Activated gamma-delta T cell treated with anti-CD3 and anti-CD28 coated beads, Interleukin-2, amount 50 U/mL, for 16 hours (primary cell): Measurements from ENCODE around the gene CORO2B.

Source experiments
- DNase-seq: peaks from one replicate; pipeline ENCODE4 v3.0.0-alpha.2; 2020; ENCODE audit warnings: low read depth

Gene CORO2B

DNA sequence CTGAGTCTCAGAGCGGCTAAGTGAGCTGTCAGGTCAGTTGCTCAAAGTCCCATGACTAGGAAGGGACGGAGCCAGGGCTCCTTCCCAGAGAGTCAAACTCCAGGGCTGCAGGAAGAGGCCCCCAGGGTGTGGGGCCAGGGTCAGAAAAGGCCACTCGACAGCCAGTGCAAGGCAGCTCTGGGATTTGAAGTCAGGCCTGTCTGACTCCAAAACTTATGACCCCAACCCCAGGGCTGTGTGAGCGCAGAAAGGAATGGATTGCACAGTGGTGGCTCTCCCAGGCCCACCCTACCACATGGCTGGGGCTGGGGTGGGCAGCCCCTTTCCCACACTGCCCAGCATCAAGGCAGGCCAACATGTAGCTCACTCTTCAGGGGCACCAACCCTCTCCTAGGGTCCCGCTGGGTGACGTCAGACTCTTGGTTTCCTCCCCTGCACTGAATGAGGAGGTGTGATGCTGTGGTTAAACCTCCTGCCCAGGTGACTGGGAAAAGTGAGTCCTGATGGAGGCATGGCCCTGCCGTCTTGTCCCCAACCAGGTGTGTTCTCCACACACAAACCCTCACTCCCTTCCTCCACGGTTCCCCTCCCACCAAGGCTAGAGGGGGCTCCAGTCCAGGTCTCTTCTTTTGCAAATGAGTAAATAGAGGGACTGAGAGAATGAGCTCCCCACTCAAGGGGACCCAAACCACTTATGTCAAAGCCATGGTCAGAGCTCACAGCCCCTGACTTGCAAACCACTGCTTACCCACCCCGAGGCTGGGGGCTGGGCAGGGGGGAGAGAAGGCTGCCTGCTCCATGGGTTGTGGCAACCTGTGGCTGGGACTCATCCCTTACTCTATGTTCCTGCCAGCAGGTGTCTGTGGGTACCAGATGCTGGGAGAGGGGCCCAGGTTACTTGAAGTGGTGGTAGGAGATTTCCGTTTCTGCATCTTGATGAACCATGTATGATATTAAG lies 23.8 kb upstream of the CORO2B start:
- no peak for DNase-seq

DNA sequence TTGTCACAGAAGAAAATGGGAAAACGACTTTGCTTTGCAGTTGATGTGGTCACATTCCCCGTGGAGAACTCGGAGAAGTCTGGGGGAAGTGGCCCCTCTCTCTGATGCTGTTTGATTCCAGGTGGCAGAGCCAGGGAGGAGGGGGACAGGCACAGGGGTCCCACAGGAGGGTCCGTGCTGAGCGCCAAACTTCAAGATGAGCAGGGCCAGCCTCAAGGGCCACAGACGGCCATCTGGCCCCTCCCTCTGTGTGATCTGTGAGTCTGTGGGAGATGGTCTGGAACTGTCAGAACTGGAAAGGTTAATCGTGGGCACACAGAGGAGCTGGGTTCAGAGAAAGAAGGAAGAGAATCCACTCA lies 23.1 kb upstream of the CORO2B start:
- DNase-seq = no peak

DNA sequence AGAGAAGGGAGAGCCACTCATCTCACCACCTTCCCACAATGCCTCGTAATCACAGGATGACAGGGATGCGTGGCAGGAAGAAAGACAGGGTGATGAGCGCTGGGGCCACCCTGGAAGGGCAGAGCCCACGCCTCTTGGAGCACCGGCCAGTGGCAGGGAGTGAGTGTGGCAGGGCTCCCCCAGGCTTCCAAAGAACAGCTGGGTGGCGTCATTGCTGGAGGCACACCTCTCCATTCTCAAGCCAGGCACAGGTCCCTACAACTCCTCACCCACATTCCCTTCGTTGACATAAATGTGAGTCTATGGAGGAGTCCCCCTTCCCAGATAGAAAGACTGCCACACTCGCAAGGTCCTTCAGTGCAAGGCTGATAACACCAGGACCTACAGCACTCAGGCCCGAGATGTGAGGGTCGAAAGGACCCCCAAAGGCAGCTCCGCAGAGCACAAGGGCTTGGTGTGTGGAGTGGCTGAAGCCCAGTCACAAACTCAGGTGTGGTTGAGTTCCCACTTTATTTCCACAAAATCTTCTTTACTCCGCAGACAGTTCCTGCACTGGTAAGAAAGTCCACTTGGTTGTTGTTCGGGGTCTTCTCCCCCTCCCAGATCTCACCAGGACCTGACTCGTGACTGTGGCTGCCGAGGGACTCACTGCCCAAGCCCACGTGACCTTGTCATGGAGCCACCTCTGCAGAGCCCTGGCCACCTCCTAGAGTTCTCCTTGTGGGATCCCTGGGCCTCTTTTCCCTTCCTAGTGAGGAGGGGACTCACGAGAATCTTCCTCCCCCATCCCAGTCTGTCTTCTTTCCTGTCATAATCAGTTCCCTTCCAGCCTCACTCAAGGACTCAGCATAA lies 22.4 kb upstream of the CORO2B start:
- DNase-seq = no peak

- no peak for DNase-seq
Observed at GRCh38 chr15:68557469-68558317, 21.1 kb upstream of the CORO2B start.

- DNase-seq = no peak
Observed at GRCh38 chr15:68558318-68559305, 20.2 kb upstream of the CORO2B start.

DNA sequence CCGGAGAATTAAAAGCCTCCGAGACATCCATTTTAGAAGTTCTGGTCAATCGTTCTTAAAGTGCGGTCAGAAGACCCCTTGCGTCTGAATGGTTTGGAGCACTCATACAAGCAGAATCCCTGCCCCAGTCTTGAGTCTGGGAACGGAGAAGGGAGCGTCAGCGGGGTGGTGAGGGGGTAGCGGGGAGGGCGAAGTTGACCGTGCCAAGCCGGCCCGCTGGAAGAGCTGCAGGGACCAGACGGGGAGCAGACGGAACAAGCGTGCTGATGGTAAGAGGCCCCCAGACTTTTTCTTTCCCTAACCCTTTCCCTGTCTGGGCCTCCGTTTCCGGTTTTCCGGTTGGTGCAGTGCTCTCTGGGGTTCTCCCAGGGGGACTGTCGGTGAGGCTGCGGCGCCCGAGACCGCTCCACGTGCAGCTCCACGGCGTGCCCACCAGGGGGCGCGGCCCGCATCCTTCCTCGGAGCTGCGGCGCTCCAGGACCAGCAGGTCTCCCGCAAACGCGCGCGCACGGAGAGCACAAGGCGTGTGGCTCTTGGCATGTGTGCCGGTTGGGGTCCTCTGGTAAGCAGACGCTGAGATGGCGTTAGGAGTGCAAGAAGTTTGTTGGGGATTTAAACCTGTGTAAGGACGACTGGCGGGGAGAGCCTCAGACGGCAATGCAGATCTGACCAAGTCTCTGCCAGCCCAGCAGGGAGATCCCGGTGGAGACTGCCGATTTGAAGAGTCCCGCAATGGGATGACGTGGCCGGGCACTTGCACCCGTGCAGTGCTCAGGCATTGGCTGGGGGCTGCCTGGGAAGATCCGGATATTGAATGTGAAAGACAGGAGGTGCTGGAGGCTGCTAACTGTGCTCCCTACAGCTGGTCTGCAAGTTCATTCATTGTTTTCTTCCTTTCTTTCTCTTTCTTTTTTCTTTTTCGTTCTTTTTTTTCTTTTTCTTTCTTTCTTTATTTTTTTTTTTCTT lies 19.2 kb upstream of the CORO2B start:
- peak; percentile 51 for DNase-seq

DNA sequence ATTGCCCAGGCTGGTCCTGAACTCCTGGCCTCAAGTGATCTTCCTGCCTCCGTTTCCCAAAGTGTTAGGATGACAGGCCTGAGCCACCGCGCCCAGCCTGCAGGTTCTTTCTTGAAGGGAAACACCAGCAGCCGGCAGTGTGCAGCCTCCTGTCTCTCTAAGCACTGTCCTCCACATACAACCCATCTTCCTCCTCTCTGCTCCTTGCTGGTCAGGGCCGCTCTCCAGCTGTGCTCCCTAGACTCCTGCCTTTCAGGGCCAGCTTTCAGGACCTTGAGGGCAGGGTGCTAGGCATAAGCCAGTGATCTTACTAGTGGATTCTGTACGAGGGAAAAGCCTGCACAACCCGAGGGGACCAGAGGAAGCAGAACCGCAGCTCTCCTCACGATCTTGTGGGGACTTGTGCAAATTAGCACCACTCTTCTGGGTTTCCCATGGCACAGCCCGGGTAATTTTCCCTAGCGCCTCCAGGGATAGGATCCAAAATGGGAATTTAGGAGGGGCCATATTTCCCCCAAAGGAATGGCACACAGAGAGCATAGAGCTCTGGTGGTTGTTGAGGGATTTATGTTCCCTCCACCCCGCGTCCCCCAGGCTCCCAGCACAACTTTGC lies 18.2 kb upstream of the CORO2B start:
- DNase-seq = no peak

DNA sequence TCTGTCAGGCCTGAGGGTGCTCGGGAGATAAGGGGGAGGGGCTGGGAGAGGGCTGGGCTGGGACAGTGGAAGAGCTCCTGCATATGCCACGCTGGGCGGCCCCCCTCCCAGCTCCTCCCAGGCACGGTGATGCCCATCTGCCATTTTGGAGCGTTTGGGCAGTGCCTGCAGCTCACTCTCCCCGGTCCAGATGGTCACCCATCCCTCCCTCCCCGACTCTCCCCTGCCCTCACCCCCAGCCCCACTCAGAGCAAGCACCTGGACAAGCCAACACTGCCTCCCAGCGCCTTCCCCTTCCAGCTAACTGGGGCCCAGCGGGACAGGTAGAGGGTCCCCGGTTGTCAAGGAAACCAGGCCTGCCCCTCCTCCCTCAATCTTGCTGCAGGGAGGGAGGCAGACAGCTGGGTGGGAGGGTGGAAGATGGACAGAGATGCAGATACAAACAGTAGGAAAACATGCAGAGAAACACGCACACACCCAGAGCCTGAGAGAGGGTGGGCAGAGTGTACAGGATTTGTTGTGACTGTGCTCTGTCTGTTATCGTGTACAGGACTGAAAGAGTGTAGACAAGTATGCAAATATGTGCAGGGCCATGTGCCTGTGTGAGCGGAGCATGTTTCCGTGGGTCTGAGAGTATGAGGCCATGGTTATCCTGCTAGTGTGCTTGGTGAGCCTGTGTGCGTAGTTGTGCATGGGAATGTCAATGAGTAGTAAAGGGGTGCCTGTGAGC lies 17.5 kb upstream of the CORO2B start:
- no peak for DNase-seq

DNA sequence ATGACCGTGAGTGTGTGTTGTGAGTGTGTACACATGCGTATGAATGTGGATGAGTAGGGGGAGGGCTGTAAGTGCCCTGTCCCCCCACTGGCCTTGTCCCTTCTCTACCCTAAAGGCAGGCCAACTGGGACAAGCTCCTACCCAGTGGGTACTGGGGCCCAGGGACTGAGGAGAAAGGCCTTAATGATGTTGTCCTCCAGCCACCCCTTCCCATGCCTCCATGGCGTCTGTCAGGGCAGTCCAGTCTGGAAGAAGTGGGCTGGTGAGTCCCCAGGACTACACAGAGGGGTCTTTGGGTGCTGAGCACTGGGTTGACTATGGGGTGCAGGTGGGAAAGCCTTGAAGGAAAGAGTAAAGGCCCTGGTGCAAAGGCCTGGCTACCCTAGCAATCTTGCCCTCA lies 16.9 kb upstream of the CORO2B start:
- no peak for DNase-seq

DNA sequence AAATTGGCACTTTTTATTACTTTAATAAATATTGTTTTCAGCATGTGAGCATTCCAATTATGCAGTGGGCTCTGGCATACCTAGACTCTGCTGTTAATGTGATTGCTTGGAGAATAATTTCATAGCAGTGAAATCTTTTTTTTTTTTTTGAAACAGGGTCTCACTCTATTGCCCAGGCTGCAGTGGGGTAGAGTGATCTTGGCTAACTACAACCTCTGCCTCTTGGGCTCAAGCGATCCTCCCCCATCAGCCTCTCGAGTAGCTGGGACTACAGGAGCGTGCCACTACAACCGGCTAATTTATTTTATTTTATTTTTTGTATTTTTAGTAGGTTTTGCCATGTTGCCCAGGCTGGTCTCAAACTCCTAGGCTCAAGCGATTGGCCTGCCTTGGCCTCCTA lies 14.6 kb upstream of the CORO2B start:
- DNase-seq = no peak

DNA sequence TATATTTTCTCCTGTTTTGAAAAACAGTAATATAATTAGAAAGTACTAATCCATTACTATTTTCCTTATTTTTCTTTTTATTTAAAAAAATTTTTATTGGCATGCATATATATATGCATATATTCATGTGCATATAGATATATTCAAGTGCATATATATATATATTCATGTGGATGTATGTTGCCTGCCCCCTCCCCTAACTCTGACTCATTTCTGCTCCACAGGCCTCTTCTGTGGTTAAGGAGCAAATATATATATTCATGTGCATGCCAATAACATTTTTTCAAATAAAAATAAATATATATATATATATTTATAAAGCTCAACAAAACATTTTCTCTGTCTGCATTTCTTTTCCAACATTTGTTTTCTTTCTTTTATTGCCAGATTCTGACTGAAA lies 13.6 kb upstream of the CORO2B start:
- DNase-seq = no peak

DNA sequence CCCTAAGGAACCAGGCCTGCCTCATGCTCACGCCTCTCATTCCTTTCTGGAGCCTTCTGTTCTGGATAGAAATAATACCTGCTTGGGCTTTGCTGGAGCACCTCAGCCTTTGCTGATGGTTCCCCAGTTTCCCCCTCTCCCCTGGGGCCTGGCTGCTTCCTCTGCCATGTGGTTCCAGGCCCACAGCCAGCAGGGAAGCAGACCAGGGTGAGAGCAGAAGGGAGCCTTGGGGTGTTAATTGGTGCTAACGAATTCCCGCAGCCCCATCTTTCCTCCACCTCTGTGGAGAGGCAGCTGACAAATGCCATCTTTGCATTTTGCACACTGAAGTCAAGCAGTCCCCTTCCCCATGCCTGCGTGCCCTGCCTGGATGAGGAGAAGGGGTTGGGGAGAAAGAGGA lies 13.1 kb upstream of the CORO2B start:
- DNase-seq = no peak

DNA sequence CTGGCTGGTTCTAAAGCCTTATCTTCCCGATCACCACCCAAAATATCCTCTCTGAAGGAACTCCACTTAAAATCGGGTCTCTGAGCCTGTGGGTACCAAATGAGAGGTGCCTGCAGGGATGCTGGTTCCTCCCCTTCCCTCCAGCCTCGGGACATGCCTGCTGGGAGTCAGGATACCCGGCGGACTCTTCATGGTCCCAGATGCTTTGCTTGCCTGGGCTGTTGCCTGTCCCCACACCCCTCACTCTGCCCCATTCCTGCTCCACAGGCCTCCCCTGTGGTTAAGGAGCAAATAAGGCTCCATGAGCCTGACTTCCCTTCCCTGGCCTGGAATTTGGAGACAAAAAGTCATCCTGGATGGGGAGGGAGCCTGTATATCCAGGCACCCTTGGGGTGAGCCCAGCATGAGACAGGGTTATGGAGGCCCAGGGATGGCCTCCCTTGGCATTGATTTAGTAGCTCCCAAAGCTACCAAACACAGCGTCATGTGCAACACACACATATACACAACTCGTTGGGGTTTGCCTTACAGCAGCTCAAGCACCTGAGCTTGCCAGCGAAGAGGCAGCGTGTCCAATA lies 12.3 kb upstream of the CORO2B start:
- DNase-seq = no peak

DNA sequence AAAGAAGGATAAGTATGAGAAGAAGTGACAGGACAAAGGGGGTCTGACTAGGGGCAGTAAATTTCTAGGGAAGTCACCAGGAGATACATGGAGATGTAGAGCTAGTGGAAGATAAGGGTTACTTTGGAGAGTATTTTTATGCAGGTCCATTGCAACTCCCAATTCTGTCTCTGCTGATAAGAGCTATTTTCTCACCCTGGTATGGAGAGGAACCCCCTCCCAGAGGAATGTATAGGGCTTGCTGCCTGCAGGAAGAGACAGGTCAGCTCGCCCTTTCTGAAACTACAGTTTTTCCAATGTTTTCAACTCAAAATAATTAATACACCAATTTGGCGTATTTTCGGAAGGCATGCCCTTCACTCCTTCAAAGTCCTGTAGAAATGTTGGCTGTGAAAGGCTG lies 11.4 kb upstream of the CORO2B start:
- DNase-seq = no peak

GRCh38 chr15:68570974-68571373 lies 7.8 kb upstream of the CORO2B start:
- no peak for DNase-seq

GRCh38 chr15:68571582-68571981 lies 7.2 kb upstream of the CORO2B start:
- DNase-seq = no peak

- no peak for DNase-seq
Observed at GRCh38 chr15:68572309-68572708, 6.5 kb upstream of the CORO2B start.

DNA sequence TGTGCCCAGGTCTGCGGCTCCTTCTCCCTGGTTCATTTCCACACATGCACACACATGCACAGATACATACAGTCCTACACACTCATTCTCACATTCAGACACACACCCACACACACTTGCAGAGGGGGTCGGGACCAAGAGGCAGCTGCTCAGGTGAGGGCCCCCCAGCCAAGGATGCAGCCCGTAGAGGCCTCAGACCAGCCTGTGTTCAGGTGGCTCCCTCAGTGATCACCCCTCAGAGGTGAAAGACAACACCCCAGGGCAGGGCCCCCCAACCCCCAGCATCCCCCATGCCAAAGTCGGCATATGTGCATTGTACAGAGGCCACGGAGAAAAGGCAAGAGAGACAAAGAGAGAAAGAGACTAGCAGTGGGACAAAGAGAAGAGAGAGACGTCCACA lies 5.9 kb upstream of the CORO2B start:
- DNase-seq = no peak
